ENCODE measurements around the gene ZSWIM5.
"Not testable (repeated sequence)": the region's sequence is repeated elsewhere in the genome, so short reads cannot be mapped to it uniquely, and the experiment has no call there.

Gene ZSWIM5

GRCh38 chr1:45123358-45123757, 83.0 kb downstream of the ZSWIM5 start:
- TF ChIP-seq CTCF (IDR thresholded peaks at IDR 0.05; ENCODE audit: borderline replicate concordance, insufficient read depth, low read depth, low read length): no peak
- H3K4me3 ChIP-seq (ENCODE audit: low read depth, low read length): no peak overlapping the region

DNA sequence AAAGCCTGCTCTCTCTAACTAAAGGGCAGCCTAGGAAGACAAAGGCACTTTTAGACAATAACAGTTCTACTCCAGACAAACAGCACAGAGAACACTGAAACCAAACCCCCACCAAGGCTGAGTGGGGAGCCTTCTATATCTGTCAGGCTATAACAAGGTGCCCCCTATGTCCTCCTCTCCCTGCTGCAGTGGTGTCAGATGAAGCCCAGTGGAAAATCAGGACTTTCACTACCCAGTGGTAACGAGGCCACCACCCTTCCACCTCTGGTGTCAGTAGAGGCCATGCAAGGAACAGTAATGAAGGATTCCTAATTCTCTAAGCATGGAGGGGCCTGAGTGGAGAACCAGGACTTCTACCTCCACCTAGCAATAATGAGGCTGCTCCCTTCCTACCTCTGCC, 83.7 kb downstream of the ZSWIM5 start:
- no peak for TF ChIP-seq CTCF (IDR thresholded peaks at IDR 0.05; ENCODE audit: borderline replicate concordance, insufficient read depth, low read depth, low read length)

DNA sequence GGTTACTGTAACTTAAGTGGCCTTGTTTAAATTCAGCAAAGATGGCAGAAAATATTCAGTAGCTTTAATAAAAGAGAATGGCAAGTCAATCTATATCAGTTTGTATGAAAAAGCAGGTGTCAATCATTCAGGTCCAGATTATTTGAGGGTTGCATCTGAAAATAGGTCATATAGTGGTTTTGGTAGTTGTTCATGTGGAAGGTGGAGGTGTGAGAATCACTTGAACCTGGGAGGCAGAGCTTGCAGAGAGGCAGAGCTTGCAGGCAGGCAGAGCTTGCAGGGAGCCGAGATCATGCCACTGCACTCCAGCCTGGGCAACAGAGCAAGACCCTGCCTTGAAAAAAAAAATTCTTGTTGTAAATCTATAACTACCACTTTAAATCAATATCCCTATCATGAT, 88.6 kb downstream of the ZSWIM5 start:
- no peak for TF ChIP-seq CTCF (IDR thresholded peaks at IDR 0.05; ENCODE audit: borderline replicate concordance, insufficient read depth, low read depth, low read length)
- no peak overlapping the region for H3K4me3 ChIP-seq (ENCODE audit: low read depth, low read length)

More for the DNA sequence above, 83.7 kb downstream of the ZSWIM5 start:
- no peak overlapping the region for H3K4me3 ChIP-seq (ENCODE audit: low read depth, low read length)

- TF ChIP-seq CTCF (IDR thresholded peaks at IDR 0.05; ENCODE audit: borderline replicate concordance, insufficient read depth, low read depth, low read length): no peak
- no peak overlapping the region for H3K4me3 ChIP-seq (ENCODE audit: low read depth, low read length)
These were observed 89.6 kb downstream of the ZSWIM5 start for GRCh38 chr1:45116820-45117219.

GRCh38 chr1:45116340-45116739, 90.1 kb downstream of the ZSWIM5 start:
- TF ChIP-seq CTCF (IDR thresholded peaks at IDR 0.05; ENCODE audit: borderline replicate concordance, insufficient read depth, low read depth, low read length): no peak
- no peak overlapping the region for H3K4me3 ChIP-seq (ENCODE audit: low read depth, low read length)

DNA sequence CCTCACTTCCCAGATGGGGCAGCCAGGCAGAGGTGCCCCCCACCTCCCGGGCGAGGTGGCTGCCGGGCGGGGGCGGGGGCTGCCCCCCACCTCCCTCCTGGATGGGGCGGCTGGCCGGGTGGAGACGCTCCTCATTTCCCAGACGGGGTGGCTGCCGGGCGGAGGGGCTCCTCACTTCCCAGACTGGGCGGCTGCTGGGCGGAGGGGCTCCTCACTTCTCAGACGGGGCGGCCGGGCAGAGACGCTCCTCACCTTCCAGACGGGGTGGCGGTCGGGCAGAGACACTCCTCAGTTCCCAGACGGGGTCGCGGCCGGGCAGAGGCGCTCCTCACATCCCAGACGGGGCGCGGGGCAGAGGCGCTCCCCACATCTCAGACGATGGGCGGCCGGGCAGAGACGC, 91.2 kb downstream of the ZSWIM5 start:
- not testable (repeated sequence) for H3K4me3 ChIP-seq (ENCODE audit: low read depth, low read length)

DNA sequence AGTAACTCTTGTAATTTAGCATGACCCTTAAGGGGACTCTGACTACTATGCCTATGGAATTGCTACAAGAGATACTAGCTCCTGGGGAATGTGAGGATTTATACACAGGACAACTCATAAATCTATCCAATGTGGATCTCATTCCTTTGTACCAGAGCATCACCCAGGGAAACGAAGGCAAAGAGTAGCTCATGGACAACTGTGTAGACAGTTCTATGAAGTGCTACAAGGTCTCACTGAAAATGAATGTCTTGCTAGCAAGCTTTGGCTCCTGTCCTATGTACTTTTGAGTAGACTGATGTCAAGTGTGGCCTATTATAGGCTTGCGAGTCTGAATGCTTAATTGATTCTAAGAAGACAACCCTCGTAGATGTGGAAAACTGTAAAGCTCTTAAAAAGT, 93.7 kb downstream of the ZSWIM5 start:
- no peak for TF ChIP-seq CTCF (IDR thresholded peaks at IDR 0.05; ENCODE audit: borderline replicate concordance, insufficient read depth, low read depth, low read length)
- H3K4me3 ChIP-seq (ENCODE audit: low read depth, low read length): no peak overlapping the region

- no peak overlapping the region for H3K4me3 ChIP-seq (ENCODE audit: low read depth, low read length)
- no peak for TF ChIP-seq CTCF (IDR thresholded peaks at IDR 0.05; ENCODE audit: borderline replicate concordance, insufficient read depth, low read depth, low read length)
These were observed 95.2 kb downstream of the ZSWIM5 start for GRCh38 chr1:45111239-45111638.

All from GM12875 (cell line).